C4-2B (cell line): ENCODE measurements around the gene SOSTDC1.

Source experiments
- CTCF ChIP-seq: fragments of 450-650 bp; conservative IDR thresholded peaks from 2 replicates; pipeline ENCODE4 v1.5.1; 2017; ENCODE audit warnings: mild to moderate bottlenecking
- ZFX ChIP-seq: fragments of 450-650 bp; IDR thresholded peaks from 2 replicates; pipeline ENCODE4 v1.6.1; 2017

- no peak for TF ChIP-seq CTCF
- TF ChIP-seq ZFX, result no peak
These were observed 15.2 kb downstream of the SOSTDC1 start for GRCh38 chr7:16450366-16450765.
